GM19455 (cell line): ENCODE results near the gene B3GNT8.
"Not testable (repeated sequence)": the region's sequence is repeated elsewhere in the genome, so short reads cannot be mapped to it uniquely, and the experiment has no call there.

Experiments
- ATAC-seq: cut with Tn5 transposase; IDR thresholded peaks from one replicate; pipeline ENCODE4 v1.9.1; 2021; ENCODE audit not compliant: unreplicated experiment

Gene B3GNT8

DNA sequence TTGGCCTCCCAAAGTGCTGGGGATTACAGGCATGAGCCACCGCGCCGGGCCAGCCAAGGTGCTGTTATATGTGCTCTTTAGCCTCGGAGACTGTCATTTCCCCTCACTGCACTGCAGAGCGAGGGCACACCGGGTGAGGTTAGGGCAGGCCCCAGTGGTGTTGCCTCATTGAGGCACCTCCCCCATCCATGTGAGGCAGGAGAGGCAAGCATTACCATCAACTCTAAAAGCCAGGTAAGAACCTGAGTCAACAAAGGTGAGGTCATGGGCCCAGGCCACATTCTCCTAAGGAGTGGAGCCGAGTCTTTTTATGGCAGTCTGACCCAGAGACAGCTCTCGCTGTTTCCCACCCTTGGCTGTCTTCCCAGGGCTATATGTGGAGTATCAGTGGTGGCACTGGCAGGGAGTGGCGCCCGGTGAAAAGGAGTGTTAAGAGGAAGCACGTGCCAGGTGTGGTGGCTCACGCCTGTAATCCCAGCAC lies 10.9 kb downstream of the B3GNT8 start:
- ATAC-seq: no peak

DNA sequence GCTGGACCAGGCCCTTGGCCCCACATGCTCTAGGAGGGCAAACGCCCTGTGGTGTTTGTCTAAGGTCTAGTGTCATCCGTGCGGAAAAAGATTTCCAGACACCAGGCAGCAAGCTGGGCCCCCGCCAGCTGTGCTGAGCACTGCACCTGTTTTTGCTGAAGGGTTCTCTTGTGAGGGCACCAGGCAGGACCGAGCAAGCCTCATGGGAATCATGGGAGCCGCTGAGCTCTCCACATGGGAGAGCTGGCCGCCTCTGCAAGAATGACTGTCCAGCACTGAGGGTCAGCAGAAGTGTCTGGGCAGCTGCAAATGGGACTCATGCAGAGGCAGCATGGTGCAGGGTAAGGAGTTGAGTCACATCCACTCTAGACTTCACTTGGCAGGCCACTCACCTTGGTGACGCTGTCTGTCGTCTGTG lies 12.0 kb downstream of the B3GNT8 start:
- ATAC-seq: no peak

DNA sequence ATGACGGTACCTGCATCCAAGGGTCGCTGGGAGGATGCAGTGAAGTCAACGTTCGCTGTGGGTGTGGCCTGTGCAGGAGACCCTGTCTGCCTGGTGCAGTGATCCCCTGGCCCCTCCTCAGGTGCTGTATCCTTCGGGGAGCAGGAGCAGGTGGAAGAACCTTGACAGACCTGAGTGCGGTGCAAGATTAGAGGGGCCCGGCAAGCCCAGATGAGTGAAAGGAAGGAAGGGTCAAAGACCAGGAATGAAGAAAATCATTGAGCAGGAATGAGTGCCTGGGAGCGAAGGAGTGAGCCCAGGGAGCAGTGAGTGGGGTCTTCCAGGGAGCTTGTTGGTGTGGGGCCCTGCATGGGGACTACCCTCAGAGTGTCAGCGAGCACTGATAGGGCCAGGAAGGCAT lies 12.7 kb downstream of the B3GNT8 start:
- ATAC-seq: no peak

DNA sequence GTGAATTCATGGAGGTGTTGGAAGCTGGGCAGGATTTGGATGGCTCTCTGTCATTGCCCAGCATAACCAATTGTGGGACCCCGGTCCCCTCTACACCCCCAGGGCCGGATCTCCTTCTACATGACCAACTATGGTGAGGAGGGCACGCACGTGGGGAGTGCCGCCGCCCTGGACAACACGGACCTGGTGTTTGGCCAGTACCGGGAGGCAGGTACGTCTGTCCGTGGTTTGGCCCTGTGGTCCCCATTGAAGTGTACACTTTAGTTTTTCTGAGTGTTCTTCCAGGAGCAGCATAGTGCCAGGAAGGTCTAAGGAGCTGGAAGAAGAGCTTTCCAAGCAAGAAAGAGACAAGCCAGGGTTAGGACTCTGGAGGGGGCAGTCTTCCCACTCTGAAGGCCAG lies 13.2 kb downstream of the B3GNT8 start:
- ATAC-seq: no peak

DNA sequence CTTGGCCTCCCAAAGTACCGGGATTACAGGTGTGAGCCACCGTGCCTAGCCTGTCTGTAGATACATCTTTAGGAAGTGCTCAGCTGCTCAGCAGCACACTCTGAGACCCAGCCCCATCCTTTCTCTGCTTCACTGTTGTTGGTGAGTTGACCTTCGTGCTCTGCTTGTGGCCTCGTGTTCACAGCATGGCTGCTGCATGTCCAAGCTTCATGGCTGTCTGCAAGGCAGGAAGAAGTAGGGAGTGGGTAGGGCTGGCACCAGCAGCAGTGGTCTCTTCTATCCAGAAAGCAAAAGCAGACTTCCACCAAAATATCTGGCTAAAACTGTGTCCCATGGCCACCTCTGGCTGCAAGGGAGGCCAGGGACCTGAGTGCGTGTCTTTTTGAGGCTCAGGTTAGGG lies 14.2 kb downstream of the B3GNT8 start:
- no peak for ATAC-seq

DNA sequence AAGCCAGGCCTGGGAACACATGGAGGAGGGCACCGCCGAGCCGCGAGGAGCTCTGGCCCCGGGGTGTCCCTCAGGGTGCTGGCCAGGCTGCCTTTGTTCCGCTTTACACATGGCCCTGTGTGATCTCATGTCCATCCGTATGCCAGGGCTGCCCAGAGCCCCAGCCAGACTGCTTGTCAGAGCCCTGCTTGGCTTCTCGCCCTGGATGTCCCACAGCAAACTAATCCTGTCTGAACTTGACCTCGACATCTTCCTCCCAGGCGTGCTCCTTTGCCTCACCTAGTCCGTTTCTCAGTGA lies 15.3 kb downstream of the B3GNT8 start:
- ATAC-seq: no peak

DNA sequence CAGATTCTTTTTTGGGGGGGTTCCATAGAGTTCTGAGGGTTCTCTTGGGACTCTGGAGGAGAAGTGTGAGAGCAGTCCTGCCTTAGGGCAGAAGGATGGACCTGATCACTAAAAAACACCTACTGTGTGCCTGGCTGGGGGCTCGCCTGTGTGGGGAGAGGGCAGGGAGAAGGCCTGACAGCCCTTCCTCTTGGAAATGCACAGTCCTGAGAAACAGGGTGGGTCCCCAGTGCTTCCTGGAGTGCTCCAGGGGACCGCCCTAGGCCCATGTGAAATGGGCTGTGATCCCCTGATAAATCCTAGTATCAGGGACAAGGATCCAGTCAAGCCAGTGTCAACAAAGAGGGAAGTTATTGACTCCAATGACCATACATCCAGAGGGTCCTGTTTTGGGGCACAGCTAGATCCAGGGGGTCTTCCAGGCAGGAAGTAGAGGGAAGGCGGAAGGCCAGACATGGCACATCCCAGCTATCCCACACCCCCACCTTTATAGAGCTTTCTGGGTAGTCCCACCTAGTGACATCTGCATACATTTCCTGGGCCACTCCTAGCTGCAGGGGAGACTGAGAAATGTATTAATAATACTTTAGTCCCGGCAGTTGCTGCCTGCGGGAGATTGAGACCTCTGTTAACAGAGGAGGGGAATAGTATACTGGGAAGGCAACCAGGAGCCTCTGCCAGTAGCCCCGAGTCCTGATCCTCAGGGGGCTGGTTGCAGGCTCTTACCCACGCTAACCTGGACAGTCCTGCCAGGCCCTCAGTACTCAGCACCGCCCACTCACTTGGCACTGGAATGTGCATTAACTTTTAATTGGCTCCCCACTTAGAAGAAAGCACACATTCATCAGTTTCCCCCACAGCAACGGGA lies 15.8 kb downstream of the B3GNT8 start:
- no peak for ATAC-seq

DNA sequence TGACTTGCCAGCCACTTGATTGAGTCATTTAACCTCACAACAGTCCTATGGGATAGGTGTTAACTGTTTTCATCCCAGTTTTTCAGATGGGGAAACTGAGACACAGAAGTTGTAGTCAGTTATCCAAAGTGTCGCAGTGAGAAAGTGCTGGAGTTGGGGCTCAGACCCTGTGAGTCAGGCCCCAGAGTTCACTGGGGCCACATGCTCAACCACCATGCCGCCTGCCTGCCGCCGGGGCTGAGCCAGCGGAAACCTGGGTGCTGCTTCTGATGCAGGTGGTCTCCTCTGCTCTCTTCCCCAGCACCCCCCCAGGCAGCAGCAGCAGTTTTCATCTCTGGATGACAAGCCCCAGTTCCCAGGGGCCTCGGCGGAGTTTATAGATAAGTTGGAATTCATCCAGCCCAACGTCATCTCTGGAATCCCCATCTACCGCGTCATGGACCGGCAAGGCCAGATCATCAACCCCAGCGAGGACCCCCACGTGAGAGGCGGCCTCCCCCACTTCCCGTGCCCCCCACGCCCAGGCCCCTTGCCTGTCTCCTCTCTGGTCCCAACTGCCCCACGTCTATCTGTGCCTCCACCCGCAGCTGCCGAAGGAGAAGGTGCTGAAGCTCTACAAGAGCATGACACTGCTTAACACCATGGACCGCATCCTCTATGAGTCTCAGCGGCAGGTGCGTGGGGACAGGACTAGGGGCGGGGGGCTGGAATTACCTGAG lies 16.7 kb downstream of the B3GNT8 start:
- ATAC-seq: no peak

DNA sequence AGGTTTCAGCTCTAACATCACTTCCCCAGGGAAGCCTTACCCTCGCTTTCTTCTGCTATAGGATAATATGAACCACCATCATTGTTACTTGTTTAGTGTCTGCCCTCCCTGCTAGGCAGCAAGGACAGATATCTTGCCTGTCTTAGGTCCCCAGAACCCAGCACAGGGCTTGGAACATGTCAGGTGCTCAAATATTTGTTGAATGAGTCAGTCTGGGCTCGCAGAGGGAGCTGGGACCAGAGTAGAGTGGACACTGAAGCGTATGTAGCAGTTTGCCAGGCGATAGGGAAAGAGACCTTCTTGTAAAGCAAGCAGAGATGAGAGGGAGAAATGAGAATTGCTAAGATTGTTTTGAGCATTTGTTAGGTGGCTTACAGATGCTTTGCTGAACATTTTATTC lies 17.9 kb downstream of the B3GNT8 start:
- ATAC-seq: no peak

DNA sequence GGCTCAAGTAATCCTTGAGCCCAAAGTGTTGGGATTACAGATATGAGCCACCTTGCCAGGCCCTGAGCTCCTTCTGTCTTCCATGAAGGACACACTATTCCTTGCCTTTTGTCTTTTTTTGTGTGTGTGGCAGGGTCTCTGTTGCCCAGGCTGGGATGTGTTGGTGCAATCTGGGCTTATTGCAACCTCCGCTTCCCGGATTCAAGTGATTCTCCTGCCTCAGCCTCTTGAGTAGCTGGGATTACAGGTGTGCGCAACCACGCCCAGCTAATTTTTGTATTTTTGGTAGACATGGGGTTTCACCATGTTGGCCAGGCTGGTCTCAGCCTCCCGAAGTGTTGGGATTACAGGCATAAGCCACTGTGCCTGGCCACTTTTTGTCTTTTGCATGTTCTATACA lies 18.3 kb downstream of the B3GNT8 start:
- ATAC-seq: not testable (repeated sequence)

DNA sequence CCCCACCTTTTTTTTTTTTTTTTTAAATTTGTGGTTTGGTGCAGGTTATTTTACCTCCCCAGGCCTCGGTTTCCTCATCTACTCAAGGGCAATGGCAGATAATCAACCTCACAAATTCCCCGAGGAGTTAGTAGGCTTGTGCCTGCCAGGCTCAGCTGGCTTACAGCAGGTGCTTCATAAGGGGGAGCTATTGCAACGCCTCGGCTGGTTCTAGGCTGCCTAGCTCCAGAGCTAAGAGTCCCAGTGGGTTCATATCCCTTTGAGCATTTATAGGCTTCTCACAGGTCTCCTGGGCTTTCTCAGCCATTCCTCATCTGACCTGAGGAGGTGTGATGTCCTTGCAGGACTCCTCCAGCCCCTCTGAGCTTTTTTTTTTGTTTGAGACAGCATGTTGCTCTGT lies 18.9 kb downstream of the B3GNT8 start:
- no peak for ATAC-seq

DNA sequence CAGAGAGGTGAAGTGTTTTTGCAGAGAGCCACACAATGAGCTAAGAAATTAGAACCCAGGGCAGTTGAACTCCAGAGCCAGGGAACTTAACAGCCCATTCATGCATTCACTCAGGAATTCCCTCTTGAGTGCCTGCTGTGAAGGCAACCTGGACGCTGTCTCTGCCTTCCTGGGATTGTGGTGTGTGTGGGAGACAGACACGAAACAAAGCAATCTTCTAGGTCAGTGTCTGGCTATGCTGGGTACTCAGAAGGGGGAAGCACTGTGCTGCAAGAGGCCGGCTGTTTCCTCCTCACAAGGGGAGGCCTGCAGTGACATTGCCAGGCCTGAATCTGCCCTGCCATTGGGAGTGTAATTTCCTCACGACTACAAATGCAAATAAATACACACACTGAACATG lies 19.9 kb downstream of the B3GNT8 start:
- ATAC-seq: no peak

DNA sequence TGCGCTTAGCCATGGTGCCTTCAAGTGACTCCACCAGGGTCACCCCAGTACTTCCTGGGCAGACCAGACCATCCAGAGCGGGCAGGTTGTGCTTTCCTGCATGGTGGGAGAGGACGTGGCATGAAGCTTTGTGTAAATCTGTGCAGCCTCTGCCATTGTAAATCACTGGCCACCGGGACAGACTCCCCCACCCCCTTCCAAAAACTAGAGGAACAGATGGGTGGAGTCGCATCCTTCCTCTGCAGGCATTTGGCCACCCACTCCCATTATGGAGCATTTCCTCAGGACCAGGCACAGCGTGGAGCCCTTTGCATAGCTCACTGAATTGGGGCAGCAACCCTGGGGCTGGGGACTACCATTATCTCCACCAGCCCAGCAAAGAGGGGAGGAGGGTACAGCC lies 21.4 kb downstream of the B3GNT8 start:
- no peak for ATAC-seq

DNA sequence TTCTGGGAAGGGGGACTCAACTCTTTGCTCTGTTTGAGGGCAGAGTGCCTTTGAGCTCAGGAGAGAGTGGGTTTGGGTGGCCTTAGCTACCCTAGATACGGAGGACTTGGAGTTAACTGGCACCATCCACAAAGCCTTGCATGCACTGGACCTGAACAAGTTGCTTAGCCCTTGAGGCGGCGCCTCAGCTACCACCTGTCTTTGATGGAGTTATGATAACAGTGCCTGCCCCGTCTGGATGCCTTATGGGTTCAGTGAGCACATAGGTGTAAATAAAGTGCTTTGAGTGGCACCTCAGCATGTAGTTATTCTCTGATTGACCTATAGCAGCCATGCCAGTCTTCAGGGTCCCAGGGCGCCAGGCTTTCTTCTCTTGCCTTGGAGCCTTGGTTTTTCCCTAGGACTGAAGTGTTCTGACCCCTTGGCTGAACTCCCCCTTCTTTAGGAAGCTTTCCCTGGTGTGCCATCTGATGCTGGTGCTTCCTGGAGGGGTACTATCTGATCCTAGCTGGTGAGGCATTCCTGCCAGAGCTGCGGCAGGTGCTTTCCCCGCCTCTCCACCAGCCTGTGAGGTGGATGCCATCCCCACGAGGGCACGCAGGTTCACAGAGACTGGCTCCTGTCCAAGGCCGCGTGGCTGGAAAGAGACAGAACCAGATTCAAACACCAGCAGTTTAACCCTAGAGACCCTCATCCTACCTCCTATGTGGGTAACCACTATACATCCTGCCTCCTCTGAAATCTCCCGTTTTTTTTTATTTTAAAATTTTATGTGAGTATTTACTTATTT lies 23.8 kb downstream of the B3GNT8 start:
- ATAC-seq: no peak

DNA sequence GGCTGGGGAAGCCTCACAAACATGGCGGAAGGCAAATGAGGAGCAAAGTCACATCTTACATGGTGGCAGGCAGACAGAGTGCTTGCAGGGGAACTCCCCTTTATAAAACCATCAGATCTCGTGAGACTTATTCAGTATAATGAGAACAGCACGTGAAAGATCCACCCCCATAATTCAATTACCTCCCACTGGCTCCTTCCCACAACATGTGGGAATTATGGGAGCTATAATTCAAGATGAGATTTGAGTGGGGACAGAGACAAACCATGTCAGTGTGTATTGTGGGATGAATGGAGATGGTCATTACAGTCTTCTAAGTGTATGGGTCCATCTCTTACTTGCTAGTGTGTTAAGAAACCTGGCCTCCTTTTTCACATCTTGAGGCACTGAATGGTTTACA lies 25.2 kb downstream of the B3GNT8 start:
- ATAC-seq: no peak

DNA sequence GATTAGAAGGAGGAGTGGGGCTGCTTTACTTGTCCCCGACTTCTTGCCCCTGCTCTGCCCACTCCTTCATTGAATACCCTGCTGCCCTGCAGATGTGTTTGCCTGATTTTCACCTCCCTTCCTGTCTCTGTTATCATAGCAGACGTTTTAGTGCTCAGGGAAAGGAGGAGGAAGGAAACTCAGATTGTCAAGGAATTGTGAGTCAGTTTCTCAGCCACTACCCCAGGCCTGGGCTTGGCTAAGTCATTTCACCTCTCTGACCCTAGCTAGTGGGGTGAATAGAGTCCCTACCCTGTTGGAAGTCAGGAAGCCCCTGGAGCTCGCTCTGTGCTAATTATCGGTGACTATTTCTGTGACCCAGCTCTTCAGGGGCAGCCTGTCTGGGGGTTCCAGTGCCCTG lies 25.7 kb downstream of the B3GNT8 start:
- no peak for ATAC-seq

DNA sequence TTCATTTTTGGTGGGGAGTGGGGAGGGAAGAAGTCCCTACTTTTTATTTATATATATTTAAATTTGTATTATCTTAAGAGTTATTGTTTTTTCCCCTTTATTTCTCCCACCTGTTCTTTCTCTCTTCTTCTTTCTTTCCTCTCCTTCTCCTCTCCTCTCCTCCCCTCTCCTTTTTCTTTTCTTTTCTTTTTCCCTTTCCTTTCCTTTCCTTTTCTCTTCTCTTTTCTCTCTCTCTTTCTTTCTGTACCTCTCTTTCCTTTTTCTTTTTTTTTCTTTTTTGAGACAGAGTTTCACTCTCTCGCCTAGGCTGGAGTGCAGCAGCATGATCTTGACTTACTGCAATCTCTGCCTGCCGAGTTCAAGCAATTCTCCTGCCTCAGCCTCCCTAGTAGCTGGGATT lies 27.6 kb downstream of the B3GNT8 start:
- ATAC-seq: no peak

DNA sequence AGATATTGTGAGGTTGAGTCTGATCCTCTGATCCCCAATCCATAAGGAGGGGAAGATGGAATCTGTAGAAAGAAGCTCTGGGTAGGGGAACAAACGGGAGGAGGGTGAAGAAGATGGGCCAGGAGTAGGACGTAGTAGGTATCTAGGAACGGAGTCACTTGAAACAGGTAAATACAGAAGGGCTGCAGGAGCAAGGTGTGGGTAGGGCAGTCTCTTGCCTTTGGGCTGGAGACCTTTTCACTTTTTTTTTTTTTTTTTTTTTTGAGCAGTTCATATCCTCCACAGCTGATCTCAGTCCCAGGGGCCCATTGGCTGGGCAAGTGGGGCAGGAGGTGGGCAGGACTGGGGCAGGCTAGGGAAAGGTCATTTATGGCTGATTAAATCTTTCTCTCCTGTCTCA lies 28.1 kb downstream of the B3GNT8 start:
- no peak for ATAC-seq

DNA sequence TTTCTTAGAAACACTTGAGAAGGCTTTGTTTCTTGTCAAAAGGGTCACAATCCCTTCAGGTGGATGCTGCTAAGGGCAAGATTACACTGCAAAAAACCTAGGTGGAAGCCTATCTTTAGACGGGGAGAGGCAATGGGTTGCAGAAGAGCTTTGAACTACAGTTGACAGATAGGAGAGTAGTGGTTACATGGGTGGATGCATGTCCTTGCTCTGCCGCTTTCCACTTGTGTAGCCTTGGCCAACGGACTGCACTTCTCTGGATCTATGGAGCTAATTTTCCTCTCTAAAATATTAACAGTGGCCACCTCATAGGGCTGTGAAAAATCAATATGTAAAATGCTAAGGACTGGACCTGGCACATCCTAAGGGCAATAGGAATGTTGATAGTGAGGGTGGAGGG lies 28.6 kb downstream of the B3GNT8 start:
- ATAC-seq: no peak

DNA sequence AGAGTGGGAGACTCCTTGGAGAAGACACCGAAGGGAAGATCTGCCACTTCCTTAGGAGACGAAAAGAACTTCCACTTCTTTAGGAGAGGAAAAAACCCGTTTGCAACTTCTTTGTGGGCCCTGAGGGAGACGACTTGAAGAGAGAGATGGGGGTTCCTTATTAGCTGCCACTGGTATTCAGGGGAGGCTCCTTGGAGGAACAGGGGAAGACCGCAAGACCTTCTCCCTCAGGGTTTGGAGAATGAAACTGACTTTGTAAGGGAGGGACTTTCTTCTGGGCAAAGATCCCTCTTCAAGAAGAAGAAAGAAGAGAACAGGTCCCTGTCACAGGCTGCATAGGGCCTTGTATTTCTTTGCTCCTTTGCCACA lies 29.1 kb downstream of the B3GNT8 start:
- no peak for ATAC-seq

DNA sequence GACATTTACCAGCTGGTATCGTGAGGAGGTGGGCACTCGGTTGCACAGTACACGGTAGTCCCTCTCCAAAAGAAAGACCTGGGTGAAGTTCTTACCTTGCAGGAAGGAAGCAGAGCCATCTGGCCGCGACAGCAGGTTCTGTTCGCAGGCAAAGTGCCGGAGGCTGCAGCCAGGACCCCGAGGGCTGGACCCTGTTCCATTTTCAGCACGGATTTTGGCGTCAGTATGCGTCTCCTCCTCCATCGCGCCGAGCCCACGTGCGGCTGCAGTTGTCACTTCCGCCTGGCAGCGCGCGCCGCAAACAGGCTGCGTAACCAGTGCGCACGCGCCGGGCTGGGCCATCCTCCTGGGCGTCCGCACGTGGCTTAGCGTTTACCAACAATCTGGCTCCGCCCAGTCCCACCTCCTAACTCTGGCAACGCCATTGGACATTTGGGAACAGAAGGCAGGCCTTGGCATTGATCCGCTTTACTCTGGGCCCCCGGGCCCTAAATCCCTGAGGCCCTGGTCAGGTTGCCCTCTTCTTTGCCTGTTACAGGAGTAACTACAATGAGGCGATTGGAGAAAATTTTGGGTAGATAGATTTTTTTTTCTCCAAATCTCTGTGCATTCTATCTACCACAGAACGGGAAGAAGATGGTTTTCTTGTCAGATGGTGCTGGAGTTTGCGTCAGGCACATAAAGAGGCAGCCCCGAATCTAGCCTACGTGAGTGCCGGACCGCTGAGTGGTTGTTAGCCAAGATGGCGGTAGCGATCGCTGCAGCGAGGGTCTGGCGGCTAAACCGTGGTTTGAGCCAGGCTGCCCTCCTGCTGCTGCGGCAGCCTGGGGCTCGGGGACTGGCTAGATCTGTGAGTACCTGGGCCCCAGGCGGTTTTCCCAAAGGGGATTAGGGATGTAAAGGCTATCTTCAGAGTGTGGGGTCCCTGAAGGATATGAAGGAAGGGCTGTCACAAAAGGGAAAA lies 29.8 kb downstream of the B3GNT8 start, which contains the start of the genes BCKDHA and EXOSC5:
TSS of gene BCKDHA (plus strand) at position 733 of the 964 bp plus-strand sequence. CDS start at position 743, 10 bp downstream.
TSS of gene EXOSC5 (minus strand) at position 274 of the 964 bp plus-strand sequence. CDS start at position 243, 31 bp downstream.
- peak; percentile 78 for ATAC-seq
